CD14-positive monocyte (primary cell): ENCODE results near the gene NID1. TPM values are rescaled to one million over a fixed set of nuclear protein-coding genes. Genes with fewer than 3 reads are reported as not detected.
A peak's percentile ranks its signal among the peaks of the same experiment; 100 is the strongest.

Experiments
- DNase-seq, 3 donors: peaks; one replicate each; pipeline ENCODE4 v3.0.0-alpha.2; 2011 to 2022
- H2AFZ ChIP-seq: 2 replicates; pipeline ENCODE4 v1.6.0; 2012; ENCODE audit warnings: mild to moderate bottlenecking, low read depth, low read length, inconsistent platforms; ENCODE audit not compliant: insufficient read depth, poor library complexity, severe bottlenecking
- H3K27ac ChIP-seq, 2 donors: 1 replicate in 1 of 2; 2 replicates in 1 of 2; pipeline ENCODE4 v1.5.1; 2012 to 2013; ENCODE audit warnings: low read length in 2 of 2, control low read depth in 1 of 2, inconsistent platforms in 1 of 2, low read depth in 1 of 2, mild to moderate bottlenecking in 1 of 2
- H3K27me3 ChIP-seq, 2 donors: one replicate each; pipeline versions ENCODE4 v1.6.0 to v1.6.1; 2011 to 2013; ENCODE audit warnings: low read length in 2 of 2; ENCODE audit not compliant: control insufficient read depth in 2 of 2, insufficient read depth in 2 of 2
- H3K36me3 ChIP-seq, 2 donors: replicated peaks in 1 of 2; 1 replicate in 1 of 2; 2 replicates in 1 of 2; pipeline versions ENCODE4 v1.5.1 to v1.6.1; 2012 to 2013; ENCODE audit warnings: low read length in 2 of 2, control low read depth in 1 of 2, inconsistent platforms in 1 of 2, mild to moderate bottlenecking in 1 of 2; ENCODE audit not compliant: insufficient read depth in 2 of 2, control insufficient read depth in 1 of 2
- H3K4me1 ChIP-seq, 2 donors: 1 replicate in 1 of 2; 2 replicates in 1 of 2; pipeline versions ENCODE4 v1.5.1 to v1.6.1; 2012 to 2013; ENCODE audit warnings: low read length in 2 of 2, control low read depth in 1 of 2, inconsistent platforms in 1 of 2, mild to moderate bottlenecking in 1 of 2, moderate library complexity in 1 of 2; ENCODE audit not compliant: insufficient read depth in 2 of 2, control insufficient read depth in 1 of 2
- H3K4me2 ChIP-seq: replicated peaks from 2 replicates; pipeline ENCODE3; 2012; ENCODE audit warnings: low read length, moderate library complexity, mild to moderate bottlenecking; ENCODE audit not compliant: poor library complexity, severe bottlenecking; ENCODE audit errors: extremely low read depth
- H3K4me3 ChIP-seq, 3 experiments: fragments of 200-600 bp in 1 of 3; sonication (generic) in 1 of 3; replicated peaks in 1 of 3; 1 replicate in 2 of 3; 2 replicates in 1 of 3; pipeline ENCODE4 v1.5.1; 2011 to 2013; ENCODE audit warnings: low read length in 3 of 3, mild to moderate bottlenecking in 3 of 3, control low read depth in 2 of 3, low read depth in 2 of 3, inconsistent platforms in 1 of 3, moderate library complexity in 1 of 3
- H3K79me2 ChIP-seq: 2 replicates; pipeline ENCODE4 v1.6.0; 2012; ENCODE audit warnings: mild to moderate bottlenecking, control low read depth, inconsistent platforms, low read length, moderate library complexity; ENCODE audit not compliant: insufficient read depth
- H3K9ac ChIP-seq: 2 replicates; pipeline ENCODE4 v1.6.0; 2017; ENCODE audit warnings: low read length, mild to moderate bottlenecking; ENCODE audit not compliant: insufficient read depth, poor library complexity, severe bottlenecking
- H3K9me3 ChIP-seq, 2 donors: replicated peaks in 1 of 2; 1 replicate in 1 of 2; 2 replicates in 1 of 2; pipeline versions ENCODE4 v1.5.1 to v1.6.1; 2012 to 2013; ENCODE audit warnings: low read length in 2 of 2, control low read depth in 1 of 2; ENCODE audit not compliant: control insufficient read depth in 1 of 2, insufficient read depth in 1 of 2
- H4K20me1 ChIP-seq: 2 replicates; pipeline ENCODE4 v1.6.0; 2012; ENCODE audit warnings: mild to moderate bottlenecking, low read length, control low read depth, moderate library complexity; ENCODE audit not compliant: insufficient read depth
- H3K27ac Mint-ChIP-seq, 7 donors: one replicate each; pipeline ENCODE4 v1.8.0; 2020; ENCODE audit warnings: mild to moderate bottlenecking in 7 of 7, mixed read lengths in 7 of 7, moderate library complexity in 6 of 7, inconsistent platforms in 2 of 7
- H3K27me3 Mint-ChIP-seq, 3 donors: one replicate each; pipeline ENCODE4 v1.8.0; 2021 to 2022; ENCODE audit warnings: low read depth in 3 of 3, mild to moderate bottlenecking in 3 of 3, mixed read lengths in 3 of 3, moderate library complexity in 3 of 3, inconsistent platforms in 1 of 3
- H3K36me3 Mint-ChIP-seq, 2 donors: one replicate each; pipeline ENCODE4 v1.8.0; 2020; ENCODE audit warnings: mixed read lengths in 2 of 2, inconsistent platforms in 1 of 2, mild to moderate bottlenecking in 1 of 2
- H3K4me1 Mint-ChIP-seq: one replicate; pipeline ENCODE4 v1.8.0; 2020; ENCODE audit warnings: mild to moderate bottlenecking, mixed read lengths
- H3K4me3 Mint-ChIP-seq, 2 donors: one replicate each; pipeline ENCODE4 v1.8.0; 2020; ENCODE audit warnings: mild to moderate bottlenecking in 2 of 2, mixed read lengths in 2 of 2, moderate library complexity in 1 of 2
- H3K9me3 Mint-ChIP-seq, 7 donors: one replicate each; pipeline ENCODE4 v1.8.0; 2020 to 2022; ENCODE audit warnings: mixed read lengths in 7 of 7, mild to moderate bottlenecking in 6 of 7, moderate library complexity in 6 of 7, inconsistent platforms in 2 of 7
- WGBS: methylation state at CpG from one replicate; pipeline ENCODE4 v1.1.5; 2013; ENCODE audit warnings: missing lambda C conversion rate; ENCODE audit not compliant: insufficient coverage; 5-methylcytosine and 5-hydroxymethylcytosine counted together
- intact Hi-C, 2 donors: fragments of 100-400 bp; cut with micrococcal nuclease; formaldehyde crosslinking; loops; one replicate each; pipeline versions ENCODE4 v1.15.0 to v1.15.1; 2023
- polyA plus RNA-seq, 3 donors: library from polyadenylated mRNA; depleted of rRNA in 1 of 3; unstranded in 2 of 3; stranded (reverse) in 1 of 3; fragments of 300-500 nt in 2 of 3; fragments of >200 nt in 1 of 3; fragmentation: Illumina TruSeq in 2 of 3; gene quantifications; 1 replicate in 2 of 3; 2 replicates in 1 of 3; pipeline ENCODE4 v1.2.3, GENCODE V29; 2012 to 2021
- TF ChIP-seq, protein P1 (sequence below): fragments of 200-600 bp; IDR thresholded peaks from one replicate; pipeline ENCODE4 v1.8.0; 2022; ENCODE audit warnings: antibody characterized with exemption, mild to moderate bottlenecking

NID1 gene
- polyA plus RNA-seq, 3 donors = 6.8 to 19.7 (median 14.4) TPM

DNA sequence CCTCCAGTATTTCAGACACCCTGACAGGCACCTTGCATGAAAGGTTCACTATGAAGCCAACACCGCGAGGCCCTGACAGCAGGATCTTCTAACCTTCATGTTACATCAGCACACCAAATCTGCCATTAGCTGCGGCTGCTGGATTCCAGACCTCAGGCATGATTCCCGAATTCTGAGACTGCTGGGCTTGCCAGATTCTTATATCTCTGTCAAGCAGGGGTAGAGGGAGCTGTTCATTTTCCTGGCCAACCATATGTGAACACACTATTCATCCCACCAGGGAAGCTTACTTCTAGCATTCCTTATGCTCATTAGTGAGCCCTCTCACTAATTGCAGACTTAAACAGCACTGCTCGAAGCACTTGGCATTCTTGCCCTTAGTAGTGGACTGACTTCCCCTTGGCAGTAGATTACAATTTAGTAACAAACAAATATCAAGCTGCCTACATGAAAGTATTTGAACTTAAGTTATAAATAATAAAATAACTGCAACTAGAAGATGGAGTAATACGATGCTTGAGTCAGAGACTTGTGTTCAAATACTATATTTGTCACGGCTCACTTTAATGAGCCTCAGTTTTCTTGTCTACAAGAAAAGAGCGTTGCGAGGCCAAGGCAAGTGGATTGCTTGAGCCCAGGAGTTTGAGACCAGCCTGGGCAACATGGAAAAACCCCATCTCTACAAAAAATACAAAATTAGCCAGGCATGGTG lies 43.3 kb downstream of the NID1 start:
- Mint-ChIP-seq H3K36me3 (peaks cover 14 to 28% of the 10 kb centered on the region in 2 donors), H3K4me3 (no peak overlapping the region), H3K9me3 (no peaks in the 10 kb centered on the region), H3K27ac (peak overlapping the region in 1 of 7 donors; percentile 45), H3K4me1 (peaks cover 21% of the 10 kb centered on the region), H3K27me3 (no peaks in the 10 kb centered on the region)
- Histone ChIP-seq H4K20me1 (no peaks in the 10 kb centered on the region), H3K79me2 (no peaks in the 10 kb centered on the region), H3K9me3 (no peaks in the 10 kb centered on the region), H3K27ac (no peak overlapping the region), H3K4me1 (peaks cover 15 to 19% of the 10 kb centered on the region in 2 donors), H2AFZ (no peak overlapping the region), H3K4me2 (no peak overlapping the region), H3K9ac (no peak overlapping the region), H3K4me3 (no peak overlapping the region), H3K27me3 (no peaks in the 10 kb centered on the region), H3K36me3 (peaks cover 18 to 41% of the 10 kb centered on the region in 2 donors)
- TF ChIP-seq, protein P1, sequence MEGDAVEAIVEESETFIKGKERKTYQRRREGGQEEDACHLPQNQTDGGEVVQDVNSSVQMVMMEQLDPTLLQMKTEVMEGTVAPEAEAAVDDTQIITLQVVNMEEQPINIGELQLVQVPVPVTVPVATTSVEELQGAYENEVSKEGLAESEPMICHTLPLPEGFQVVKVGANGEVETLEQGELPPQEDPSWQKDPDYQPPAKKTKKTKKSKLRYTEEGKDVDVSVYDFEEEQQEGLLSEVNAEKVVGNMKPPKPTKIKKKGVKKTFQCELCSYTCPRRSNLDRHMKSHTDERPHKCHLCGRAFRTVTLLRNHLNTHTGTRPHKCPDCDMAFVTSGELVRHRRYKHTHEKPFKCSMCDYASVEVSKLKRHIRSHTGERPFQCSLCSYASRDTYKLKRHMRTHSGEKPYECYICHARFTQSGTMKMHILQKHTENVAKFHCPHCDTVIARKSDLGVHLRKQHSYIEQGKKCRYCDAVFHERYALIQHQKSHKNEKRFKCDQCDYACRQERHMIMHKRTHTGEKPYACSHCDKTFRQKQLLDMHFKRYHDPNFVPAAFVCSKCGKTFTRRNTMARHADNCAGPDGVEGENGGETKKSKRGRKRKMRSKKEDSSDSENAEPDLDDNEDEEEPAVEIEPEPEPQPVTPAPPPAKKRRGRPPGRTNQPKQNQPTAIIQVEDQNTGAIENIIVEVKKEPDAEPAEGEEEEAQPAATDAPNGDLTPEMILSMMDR = no peak
- intact Hi-C loops = no loop called here
- DNase-seq = no peak
- 100% methylated on average over 3 of the region's 9 CpGs for WGBS

DNA sequence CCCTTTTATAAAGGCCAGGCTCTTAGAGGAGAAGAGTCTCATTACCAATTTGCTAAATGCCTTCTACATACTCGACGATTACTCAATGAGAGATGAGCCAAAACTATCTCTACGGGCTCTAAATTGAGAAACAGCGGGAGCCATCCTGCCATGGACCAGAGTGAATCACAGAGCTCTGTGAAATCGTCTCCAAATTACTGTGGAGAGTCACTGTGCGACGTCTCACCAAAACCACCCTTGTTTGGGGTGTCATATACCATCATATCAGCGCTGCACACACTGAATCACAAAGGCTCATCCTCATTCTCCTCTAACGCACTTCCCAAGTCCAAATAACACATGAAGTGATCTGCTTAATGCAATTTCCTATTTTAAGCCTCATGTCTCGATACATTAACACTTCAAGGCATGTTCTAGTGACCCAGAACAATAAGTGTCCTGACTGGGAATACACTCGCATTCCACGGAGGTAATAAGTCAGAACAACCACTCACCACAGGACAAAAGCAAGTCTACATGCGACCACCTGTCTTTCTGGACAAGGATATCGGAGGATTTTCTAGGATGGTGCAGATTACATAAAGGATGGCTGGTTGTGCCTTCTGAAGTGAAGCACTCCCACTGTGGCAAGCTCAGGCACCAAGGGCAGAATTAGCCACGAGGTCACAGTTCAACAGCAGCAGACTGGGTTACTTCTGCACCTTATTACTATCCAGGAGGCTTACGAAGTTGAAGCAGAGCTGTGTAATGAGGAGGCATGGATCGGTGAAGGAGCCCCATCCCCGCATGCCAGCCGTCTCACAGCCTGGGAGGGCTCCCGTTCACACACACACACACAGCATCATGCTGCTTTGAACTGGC lies 44.3 kb downstream of the NID1 start:
- TF ChIP-seq, protein P1 = no peak
- peak in 2 of 3 donors; percentile 13 to 22 for DNase-seq
- Mint-ChIP-seq H3K27ac (peak overlapping the region in 1 of 7 donors; percentile 60), H3K36me3 (peaks cover 11 to 24% of the 10 kb centered on the region in 2 donors), H3K27me3 (no peaks in the 10 kb centered on the region), H3K9me3 (no peaks in the 10 kb centered on the region), H3K4me3 (no peak overlapping the region), H3K4me1 (peaks cover 28% of the 10 kb centered on the region)
- WGBS = 63% methylated on average over 10 of the region's 20 CpGs
- Histone ChIP-seq H3K4me2 (no peak overlapping the region), H3K27me3 (no peaks in the 10 kb centered on the region), H3K9ac (no peak overlapping the region), H3K4me3 (no peak overlapping the region), H3K9me3 (no peaks in the 10 kb centered on the region), H3K4me1 (peaks cover 15 to 19% of the 10 kb centered on the region in 2 donors), H2AFZ (no peak overlapping the region), H4K20me1 (no peaks in the 10 kb centered on the region), H3K36me3 (peaks cover 15 to 37% of the 10 kb centered on the region in 2 donors), H3K27ac (no peak overlapping the region), H3K79me2 (no peaks in the 10 kb centered on the region)
- intact Hi-C loops = no loop called here
